GM12801 (cell line): ENCODE data around the gene BCAS3.

Source experiments
- CTCF ChIP-seq: IDR thresholded peaks from one replicate; pipeline ENCODE4 v1.5.1; 2011; ENCODE audit warnings: control low read depth; ENCODE audit not compliant: insufficient read length; ENCODE audit errors: extremely low read depth

The BCAS3 gene

DNA sequence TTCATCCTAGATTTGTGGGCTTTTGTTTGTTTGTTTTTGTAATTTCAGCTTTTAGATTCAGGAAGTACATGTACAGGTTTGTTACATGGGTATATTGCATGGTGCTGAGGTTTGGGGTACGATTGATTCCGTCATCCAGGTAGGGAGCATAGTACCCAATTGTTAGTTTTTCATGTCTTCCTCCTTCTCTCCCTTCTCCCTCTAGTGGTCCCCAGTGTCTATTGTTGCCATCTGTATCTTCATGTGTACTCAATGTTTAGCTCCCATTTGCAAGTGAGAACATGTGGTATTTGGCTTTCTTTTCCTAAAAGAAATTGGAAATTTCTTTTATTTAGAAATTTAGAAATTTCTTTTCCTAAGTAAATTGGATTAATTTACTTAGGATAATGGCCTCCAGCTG is 37.1 kb upstream of the BCAS3 start:
- TF ChIP-seq CTCF = no peak

GRCh38 chr17:60641126-60641525 is 36.5 kb upstream of the BCAS3 start:
- no peak for TF ChIP-seq CTCF

DNA sequence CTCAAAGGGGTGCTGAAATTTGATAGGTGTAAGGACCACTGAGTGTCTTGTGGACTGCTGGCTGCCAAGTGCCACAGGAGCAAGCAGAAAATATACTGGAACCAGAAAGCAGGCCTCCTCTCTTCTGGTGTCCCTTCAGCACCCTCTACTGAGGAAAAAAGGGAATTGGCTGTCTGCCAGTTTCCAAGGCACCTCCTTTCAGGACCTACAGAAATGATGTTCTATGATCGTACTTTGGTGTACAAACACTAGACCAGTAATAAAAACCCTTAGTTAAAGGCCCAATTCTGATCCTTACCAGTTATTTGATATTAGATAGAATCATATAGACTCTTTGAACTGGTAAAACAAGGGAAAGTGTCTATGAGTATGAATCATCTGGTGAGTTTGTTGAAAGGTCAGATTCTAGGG is 35.8 kb upstream of the BCAS3 start:
- TF ChIP-seq CTCF = no peak

DNA sequence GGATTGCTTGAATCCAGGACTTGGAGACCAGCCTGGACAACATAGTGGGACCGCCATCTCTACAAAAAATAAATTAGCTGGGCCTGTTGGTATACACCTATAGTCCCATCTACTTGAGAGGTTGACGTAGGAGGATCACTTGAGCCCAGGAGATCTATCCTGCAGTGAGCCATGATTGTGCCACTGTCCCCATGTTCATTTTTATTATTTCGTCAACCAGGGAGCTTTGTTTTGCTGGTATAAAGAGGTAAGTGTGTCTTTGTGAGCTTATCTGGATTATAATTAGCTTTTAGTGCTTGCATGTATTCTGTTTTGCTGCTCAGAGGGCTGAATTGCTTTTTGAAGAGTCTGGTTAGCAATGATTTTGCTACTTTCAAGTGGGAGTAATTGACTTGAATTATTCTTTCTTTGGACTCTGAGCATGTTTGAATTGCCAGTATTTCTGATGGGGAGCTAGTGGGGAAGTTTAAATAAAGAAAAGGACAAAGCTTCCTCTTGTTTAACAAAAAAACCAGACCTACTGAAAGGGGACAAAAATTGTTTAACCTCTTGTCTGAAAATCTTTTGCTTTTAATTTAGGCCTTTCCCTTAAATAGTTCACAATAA is 31.6 kb upstream of the BCAS3 start:
- TF ChIP-seq CTCF = no peak

DNA sequence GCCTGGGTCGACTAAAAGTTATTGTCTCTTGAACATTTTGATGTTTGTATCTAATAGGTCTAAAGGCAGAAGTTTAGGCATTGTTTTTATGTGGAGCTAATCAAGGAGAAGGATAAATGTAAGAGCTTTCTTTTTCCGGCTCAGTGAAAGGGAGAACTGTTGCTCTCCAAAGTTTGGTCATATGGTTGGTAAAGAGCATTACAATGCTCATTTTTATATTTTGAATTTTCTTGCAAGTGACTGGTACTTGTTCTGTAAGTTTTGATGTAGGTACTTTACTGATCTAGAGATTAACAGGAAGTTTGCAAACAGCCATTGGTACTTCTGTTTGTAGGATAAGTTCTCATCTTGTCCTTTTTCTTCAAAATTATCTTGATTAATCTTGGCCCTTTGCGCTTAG is 30.9 kb upstream of the BCAS3 start:
- no peak for TF ChIP-seq CTCF

DNA sequence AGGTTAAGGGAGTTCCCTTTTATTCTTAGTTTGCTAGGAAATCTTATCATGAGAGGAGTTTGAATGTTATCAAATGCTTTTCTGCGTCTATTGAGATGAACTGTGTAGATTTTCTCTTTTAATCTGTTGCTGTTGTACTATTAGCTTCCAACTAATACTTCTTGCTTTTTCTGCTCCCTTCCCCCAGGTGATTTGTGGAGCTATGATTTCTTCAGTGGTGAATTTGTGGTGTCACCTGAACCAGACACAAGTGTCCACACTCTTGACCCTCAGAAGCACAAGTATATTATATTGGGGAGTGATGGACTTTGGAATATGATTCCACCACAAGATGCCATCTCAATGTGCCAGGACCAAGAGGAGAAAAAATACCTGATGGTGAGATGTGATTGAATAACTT is 29.9 kb upstream of the BCAS3 start:
- TF ChIP-seq CTCF = no peak

- TF ChIP-seq CTCF = no peak
Measured at GRCh38 chr17:60652454-60653247, 25.0 kb upstream of the BCAS3 start.
